Activated T-cell treated with anti-CD3 and anti-CD28 coated beads, Interleukin-2, amount 50 U/mL, for 1 hour (primary cell): ENCODE results near the gene IKBIP.
"Not testable (repeated sequence)": the region's sequence is repeated elsewhere in the genome, so short reads cannot be mapped to it uniquely, and the experiment has no call there.

Experiments used
- DNase-seq: peaks from one replicate; pipeline ENCODE4 v3.0.0-alpha.2; 2020

Gene IKBIP

GRCh38 chr12:98635657-98636323, 8.8 kb downstream of the IKBIP start:
- DNase-seq = no peak

GRCh38 chr12:98618952-98619351, 25.6 kb downstream of the IKBIP start:
- no peak for DNase-seq

- DNase-seq = no peak
Measured at GRCh38 chr12:98612696-98613334, 31.8 kb downstream of the IKBIP start.

GRCh38 chr12:98610596-98610995, 34.0 kb downstream of the IKBIP start:
- DNase-seq = no peak

- DNase-seq = no peak
Measured at GRCh38 chr12:98606359-98606988, 38.1 kb downstream of the IKBIP start.

GRCh38 chr12:98601924-98602323, 42.7 kb downstream of the IKBIP start:
- DNase-seq = no peak

- not testable (repeated sequence) for DNase-seq
Measured at GRCh38 chr12:98597313-98597712, 47.3 kb downstream of the IKBIP start.

GRCh38 chr12:98595243-98595988, 49.2 kb downstream of the IKBIP start:
- no peak for DNase-seq

GRCh38 chr12:98594050-98594835, 50.3 kb downstream of the IKBIP start:
- DNase-seq = no peak

- DNase-seq = peak; percentile 93
Measured at GRCh38 chr12:98593351-98594049, 51.1 kb downstream of the IKBIP start, which contains the start of gene SLC25A3. TSS of gene SLC25A3 (plus strand) at chr12:98593686. CDS start at chr12:98593979, 293 bp downstream.

- no peak for DNase-seq
Measured at GRCh38 chr12:98592825-98593322, 51.7 kb downstream of the IKBIP start.

- DNase-seq = no peak
Measured at GRCh38 chr12:98591209-98591608, 53.4 kb downstream of the IKBIP start.

GRCh38 chr12:98587084-98587483, 57.5 kb downstream of the IKBIP start:
- DNase-seq = no peak

GRCh38 chr12:98582093-98582492, 62.5 kb downstream of the IKBIP start:
- no peak for DNase-seq

GRCh38 chr12:98581101-98581500, 63.5 kb downstream of the IKBIP start:
- DNase-seq = no peak

- no peak for DNase-seq
Measured at GRCh38 chr12:98580695-98581094, 63.9 kb downstream of the IKBIP start.

- DNase-seq = no peak
Measured at GRCh38 chr12:98579835-98580234, 64.8 kb downstream of the IKBIP start.

GRCh38 chr12:98579347-98579746, 65.2 kb downstream of the IKBIP start:
- DNase-seq = no peak

GRCh38 chr12:98578821-98579220, 65.8 kb downstream of the IKBIP start:
- no peak for DNase-seq

GRCh38 chr12:98578392-98578791, 66.2 kb downstream of the IKBIP start:
- no peak for DNase-seq

GRCh38 chr12:98576795-98577194, 67.8 kb downstream of the IKBIP start:
- DNase-seq = not testable (repeated sequence)

- DNase-seq = no peak
Measured at GRCh38 chr12:98575013-98575412, 69.6 kb downstream of the IKBIP start.
